GM12872 (cell line): ENCODE results near the gene NCOA6.
A peak's percentile ranks its signal among the peaks of the same experiment; 100 is the strongest.

Source experiments
- TF ChIP-seq, protein P1 (sequence below): IDR thresholded peaks from 3 replicates; pipeline ENCODE4 v1.5.1; 2011; ENCODE audit warnings: low read depth, mild to moderate bottlenecking, low read length, moderate library complexity; ENCODE audit not compliant: insufficient read depth

The NCOA6 gene

DNA sequence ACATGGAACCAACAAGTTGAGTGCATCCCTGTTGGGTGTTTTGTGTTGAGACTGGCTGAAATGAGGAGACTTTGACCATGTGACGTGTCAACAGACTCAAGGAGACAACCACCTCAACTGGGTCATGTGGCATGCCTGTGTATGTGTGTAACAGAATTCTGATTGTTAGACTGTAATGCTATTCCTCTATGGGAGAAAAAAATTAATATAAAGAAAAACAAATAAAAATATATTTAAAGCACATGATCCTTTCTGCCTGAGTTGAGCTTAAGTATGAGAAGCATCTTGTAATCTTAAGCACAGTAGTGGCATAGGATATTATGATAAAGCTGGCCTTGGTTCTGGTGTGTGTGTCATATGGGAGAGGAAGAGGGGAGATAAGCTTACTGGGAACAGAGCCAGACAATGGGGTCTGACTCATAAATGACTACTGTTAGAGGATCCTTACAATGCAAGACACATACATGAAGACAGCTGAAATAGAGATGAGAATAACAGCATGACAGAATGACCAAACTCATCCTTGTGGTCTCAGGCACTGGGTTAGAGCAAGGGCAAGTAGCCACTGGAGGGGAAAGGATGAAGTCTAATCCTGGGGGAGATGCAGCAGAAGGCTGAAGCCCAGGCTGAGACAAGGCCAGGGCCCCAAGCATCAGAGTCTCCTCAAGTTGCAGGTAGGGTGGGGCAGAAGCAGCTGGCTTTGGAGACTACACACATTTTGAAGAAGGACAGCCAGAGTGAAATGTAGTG lies 112.1 kb downstream of the NCOA6 start:
- TF ChIP-seq, protein P1, sequence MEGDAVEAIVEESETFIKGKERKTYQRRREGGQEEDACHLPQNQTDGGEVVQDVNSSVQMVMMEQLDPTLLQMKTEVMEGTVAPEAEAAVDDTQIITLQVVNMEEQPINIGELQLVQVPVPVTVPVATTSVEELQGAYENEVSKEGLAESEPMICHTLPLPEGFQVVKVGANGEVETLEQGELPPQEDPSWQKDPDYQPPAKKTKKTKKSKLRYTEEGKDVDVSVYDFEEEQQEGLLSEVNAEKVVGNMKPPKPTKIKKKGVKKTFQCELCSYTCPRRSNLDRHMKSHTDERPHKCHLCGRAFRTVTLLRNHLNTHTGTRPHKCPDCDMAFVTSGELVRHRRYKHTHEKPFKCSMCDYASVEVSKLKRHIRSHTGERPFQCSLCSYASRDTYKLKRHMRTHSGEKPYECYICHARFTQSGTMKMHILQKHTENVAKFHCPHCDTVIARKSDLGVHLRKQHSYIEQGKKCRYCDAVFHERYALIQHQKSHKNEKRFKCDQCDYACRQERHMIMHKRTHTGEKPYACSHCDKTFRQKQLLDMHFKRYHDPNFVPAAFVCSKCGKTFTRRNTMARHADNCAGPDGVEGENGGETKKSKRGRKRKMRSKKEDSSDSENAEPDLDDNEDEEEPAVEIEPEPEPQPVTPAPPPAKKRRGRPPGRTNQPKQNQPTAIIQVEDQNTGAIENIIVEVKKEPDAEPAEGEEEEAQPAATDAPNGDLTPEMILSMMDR = no peak

DNA sequence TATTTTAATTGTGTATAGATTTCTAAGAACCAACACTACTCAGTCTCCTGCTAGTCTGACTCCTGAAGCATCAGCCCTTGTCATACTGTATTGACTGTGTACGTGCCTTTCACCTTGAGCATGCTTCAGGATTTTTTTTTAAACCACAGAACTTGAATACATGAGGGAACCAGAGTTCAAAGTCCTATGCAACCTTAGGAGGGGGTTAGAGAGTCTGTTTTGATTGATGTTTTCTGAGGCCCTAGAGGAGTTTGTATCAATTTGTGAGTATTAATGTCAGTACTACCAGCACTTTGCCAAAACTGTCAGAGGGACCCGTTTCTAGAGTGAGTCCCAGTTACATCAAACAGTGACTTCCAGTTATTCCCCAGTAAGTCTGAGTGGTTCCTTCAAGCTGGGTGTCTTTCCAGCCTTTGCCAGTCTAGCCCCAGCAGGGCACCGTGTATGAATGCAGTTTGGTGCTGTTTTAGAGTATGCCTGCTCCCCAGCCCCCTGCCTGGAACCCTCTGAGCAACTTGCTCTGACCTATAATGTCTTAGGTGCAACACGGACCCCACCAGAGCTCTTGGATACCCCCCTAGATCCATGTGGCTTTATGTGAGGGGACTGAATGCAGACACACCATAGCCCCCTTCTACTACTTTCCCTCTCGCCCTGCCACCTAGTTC lies 112.8 kb downstream of the NCOA6 start:
- TF ChIP-seq, protein P1 = no peak

DNA sequence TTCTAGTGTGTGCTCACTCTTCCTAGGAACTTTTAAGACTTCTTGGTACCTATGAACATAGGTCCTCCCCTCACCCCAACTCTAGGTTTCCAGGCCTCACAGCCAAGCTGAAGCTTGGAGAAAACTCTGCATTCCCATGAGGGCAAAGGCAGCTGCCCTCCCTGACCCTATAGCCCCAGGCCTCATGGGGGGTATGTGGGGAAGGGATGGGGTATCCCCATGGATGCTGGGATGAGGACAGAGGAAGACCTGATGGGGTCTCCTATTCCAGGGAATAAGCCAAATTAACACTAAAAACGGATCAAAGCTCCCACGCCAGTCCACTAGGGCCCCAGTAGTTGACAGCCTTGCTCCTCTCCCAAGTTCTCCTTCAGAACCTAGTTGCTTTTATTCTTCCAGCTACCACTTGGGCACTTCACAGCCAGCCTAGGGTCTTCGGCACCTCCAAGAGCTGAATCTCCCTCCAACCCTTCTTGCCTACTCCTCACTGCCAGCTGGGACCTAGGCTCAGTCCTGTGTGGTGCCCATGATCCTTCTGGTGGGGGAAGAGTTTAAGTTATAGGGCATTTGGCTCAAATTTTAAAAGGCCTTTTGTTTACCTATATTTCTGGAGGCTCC lies 113.5 kb downstream of the NCOA6 start:
- TF ChIP-seq, protein P1 = no peak

DNA sequence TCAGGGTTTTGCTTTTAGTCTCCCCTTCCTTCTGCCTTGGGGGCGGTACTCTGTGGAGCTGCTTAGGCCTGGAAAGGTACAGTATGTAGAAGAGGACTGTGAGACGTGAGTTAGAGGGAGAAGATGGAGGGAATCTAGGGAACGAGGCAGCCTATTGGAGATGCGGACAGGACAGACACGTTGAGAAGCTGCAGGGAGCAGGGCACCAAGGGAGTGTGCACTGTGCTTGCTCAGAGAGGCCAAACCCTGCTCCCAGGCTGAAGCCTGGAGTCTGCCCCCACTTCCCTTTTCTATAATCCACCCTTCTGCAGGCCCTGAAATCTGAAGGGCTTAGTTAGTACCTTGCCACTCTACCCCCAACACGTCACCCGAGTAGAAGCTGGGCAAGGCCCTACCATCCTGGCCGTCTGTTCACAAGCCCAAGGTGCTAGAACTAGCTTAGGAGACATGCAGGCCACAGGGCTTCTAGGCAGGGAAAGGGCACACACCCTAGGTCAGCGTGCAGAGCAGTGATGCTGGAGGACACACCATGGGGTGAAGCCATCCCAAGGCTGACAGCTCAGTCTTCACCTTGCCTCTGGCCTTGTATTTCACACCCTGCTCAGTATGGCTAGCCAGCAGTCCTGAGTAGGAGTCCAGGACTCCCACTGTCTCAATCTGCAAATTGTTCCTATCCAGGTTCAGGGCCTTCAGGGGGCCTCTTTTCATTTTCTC lies 114.4 kb downstream of the NCOA6 start:
- TF ChIP-seq, protein P1 = no peak

DNA sequence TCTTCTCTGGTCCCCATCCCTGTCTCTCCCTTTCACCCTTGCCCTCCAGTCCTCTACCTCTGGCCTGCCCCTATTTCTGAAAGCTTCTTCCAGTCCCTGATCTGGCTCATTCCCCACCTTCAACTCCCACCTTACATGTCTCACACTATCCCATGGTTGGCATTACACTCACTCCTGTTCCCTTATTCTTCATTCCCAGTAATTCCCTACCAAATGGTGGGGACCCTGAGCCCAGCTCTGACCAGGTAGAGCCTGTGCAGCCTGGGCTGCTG lies 114.9 kb downstream of the NCOA6 start:
- TF ChIP-seq, protein P1 = no peak

DNA sequence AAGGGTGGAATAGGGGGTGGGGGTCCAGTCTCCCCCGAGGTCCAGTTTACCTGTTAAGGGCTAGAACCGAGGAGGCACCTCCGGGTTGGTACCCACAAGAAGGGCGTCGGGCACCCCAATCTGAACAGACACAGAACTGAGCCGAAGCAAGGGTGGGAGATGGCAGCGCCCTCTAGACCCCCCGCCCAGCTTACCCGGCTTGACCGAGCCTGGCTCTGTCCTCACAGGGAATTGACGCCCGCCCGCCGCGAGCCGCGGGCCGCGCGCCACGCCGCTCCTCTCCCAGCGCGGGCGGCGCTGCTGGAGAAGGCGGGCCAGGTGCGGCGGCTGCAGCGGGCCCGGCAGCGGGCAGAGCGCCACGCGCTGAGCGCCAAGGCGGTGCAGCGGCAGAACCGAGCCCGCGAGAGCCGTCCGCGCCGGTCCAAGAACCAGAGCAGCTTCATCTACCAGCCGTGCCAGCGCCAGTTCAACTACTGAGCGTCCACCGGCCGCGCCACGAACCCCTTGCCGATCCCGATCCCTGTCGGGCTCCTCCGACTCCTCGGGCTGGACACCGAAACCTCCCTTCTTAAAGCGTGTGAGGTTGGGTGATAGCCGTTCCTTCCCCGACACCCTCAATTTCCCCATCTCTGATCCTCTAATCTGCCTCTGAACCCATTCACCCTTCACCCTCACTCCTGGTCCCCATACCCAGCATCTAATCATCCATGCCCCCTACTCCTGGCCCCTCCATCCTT lies 115.5 kb downstream of the NCOA6 start:
- TF ChIP-seq, protein P1 = peak; percentile 66
